Colonic mucosa (tissue), 4 donors: ENCODE measurements around the gene MRNIP. TPM values are rescaled to one million over a fixed set of nuclear protein-coding genes. Genes with fewer than 3 reads are reported as not detected.

Experiments used
- DNase-seq: peaks from one replicate; pipeline ENCODE4 v3.0.0-alpha.2; 2020
- H3K27ac ChIP-seq: fragments of 200-600 bp; one replicate; pipeline ENCODE4 v1.8.0; 2021
- H3K27me3 ChIP-seq: fragments of 200-600 bp; one replicate; pipeline ENCODE4 v1.8.0; 2021
- H3K36me3 ChIP-seq: fragments of 200-600 bp; one replicate; pipeline ENCODE4 v1.8.0; 2021
- H3K4me1 ChIP-seq: fragments of 200-600 bp; one replicate; pipeline ENCODE4 v1.8.0; 2021; ENCODE audit warnings: mild to moderate bottlenecking
- H3K4me3 ChIP-seq: fragments of 200-600 bp; one replicate; pipeline ENCODE4 v1.8.0; 2021
- H3K9ac ChIP-seq, 2 donors: one replicate each; pipeline ENCODE4 v1.7.0; 2013; ENCODE audit warnings: control low read depth in 2 of 2, low read depth in 2 of 2, low read length in 2 of 2
- H3K9me3 ChIP-seq: fragments of 200-600 bp; one replicate; pipeline ENCODE4 v1.8.0; 2021
- intact Hi-C: fragments of 100-400 bp; cut with DNase I; formaldehyde crosslinking; loops from one replicate; pipeline ENCODE4 v1.14.1; 2022
- total RNA-seq, 2 donors: library from RNA; stranded (reverse); fragmentation: NEBNext Ultra II Directional in 1 of 2; extraction: Animal tissue kit (Norgen Biotek cat#: 25700) in 1 of 2; gene quantifications; one replicate each; pipeline ENCODE4 v1.2.1, GENCODE V29; 2021
- TF ChIP-seq, protein P1 (sequence below): fragments of 200-600 bp; IDR thresholded peaks from one replicate; pipeline ENCODE4 v1.8.0; 2022; ENCODE audit warnings: antibody characterized with exemption, mild to moderate bottlenecking
- donor health status: healthy.
- donor health status: DM: no; HTN: no; CAD: no.
- donor health status: DM: no; HTN: no; CAD: no.

MRNIP gene
- total RNA-seq, 2 donors from 2014 or later: 8.6 to 17.5 TPM

DNA sequence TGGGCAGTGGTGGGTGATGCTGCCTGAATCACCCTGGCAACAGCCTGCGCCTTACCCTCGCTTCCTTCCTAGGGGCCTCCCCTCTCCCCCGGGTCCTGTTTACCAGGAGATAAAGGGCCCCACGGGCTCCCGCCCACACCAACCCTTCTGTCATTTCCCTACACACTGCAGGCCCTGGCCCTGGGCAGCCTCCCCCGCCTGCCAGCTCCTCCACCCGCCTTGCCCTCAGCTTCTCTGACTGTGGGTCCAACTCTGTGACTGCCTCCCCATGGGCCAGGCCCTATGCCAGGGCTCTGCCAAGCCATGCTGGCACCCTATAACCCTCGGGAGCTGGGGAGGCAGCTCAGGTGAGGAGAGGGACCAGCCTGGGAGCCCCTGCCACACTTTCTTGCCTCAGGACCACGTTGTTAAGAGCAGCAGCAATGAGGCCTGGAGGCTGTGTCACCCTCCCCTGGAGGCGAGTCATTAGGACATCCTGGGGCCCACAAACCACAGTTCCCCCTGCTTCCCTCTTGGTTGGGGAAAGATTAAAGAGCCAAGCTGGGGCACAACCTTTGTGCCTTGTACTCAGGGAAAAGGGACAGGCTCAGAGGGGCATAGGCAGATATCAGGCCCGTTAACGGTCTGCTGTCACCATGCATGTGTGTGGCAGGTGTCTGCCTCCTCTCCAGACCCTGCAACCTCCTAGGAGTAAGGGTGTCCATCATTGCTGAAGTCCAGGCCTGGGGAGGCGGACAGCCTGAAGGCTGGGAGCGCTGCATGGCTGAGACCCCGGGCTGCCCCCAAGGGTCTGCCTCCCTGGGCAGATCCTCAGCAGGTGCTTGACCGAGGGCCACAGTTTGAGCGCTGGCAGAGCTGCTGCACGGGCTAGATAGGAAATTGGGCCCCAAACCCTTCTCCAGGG, 54.7 kb downstream of the MRNIP start:
- intact Hi-C loops: loop anchor here (10.0 kb wide), 1 partner anchor 101 kb away; the partner anchor contains the start of gene TBC1D9B
- Histone ChIP-seq H3K27me3 (no peaks in the 10 kb centered on the region), H3K9me3 (no peaks in the 10 kb centered on the region), H3K4me3 (peak overlapping the region; percentile 5), H3K9ac (peak overlapping the region; percentile 27 to 96), H3K4me1 (peaks cover 39% of the 10 kb centered on the region), H3K27ac (peak overlapping the region; percentile 99), H3K36me3 (peaks cover 13% of the 10 kb centered on the region)
- TF ChIP-seq, protein P1, sequence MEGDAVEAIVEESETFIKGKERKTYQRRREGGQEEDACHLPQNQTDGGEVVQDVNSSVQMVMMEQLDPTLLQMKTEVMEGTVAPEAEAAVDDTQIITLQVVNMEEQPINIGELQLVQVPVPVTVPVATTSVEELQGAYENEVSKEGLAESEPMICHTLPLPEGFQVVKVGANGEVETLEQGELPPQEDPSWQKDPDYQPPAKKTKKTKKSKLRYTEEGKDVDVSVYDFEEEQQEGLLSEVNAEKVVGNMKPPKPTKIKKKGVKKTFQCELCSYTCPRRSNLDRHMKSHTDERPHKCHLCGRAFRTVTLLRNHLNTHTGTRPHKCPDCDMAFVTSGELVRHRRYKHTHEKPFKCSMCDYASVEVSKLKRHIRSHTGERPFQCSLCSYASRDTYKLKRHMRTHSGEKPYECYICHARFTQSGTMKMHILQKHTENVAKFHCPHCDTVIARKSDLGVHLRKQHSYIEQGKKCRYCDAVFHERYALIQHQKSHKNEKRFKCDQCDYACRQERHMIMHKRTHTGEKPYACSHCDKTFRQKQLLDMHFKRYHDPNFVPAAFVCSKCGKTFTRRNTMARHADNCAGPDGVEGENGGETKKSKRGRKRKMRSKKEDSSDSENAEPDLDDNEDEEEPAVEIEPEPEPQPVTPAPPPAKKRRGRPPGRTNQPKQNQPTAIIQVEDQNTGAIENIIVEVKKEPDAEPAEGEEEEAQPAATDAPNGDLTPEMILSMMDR: no peak
- DNase-seq: peak; percentile 33

DNA sequence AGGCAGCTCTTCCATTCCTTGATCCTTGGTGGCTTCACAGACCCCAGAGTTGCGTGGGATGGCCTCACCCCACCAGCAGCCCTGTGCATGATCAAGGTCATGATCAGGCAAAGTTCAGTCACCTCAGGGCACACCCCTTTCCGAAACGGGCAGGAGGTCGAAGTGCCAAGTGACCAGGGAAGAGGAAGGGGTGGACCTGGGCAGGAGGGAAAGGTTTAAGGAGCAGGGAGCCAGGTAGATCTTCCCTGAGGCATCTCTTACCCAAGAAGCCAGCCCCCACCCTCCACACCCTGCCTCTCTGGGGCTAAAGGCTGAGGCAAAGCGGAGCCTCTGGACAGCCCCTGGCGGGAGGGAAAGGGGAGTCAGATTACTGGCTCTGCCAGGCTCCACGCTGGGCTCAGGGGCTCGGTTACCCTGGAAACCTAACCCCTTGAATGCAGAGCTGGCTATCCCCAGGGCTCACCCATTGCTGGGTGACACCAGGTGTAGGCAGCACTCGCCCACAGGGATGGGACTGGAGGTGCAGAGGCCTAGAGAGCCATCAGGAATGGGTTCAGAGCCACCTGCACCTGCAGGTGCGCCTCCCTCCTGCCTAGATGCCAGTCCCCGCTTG, 55.6 kb downstream of the MRNIP start:
- peak overlapping the region in 1 of 2 donors; percentile 21 for H3K9ac ChIP-seq
- H3K9me3 ChIP-seq: no peaks in the 10 kb centered on the region
- peaks cover 21% of the 10 kb centered on the region for H3K36me3 ChIP-seq
- intact Hi-C loops: loop anchor here (10.0 kb wide), 1 partner anchor 102 kb away; the partner anchor contains the start of gene TBC1D9B
- peaks cover 37% of the 10 kb centered on the region for H3K4me1 ChIP-seq
- H3K27me3 ChIP-seq: no peaks in the 10 kb centered on the region
- no peak overlapping the region for H3K4me3 ChIP-seq
- TF ChIP-seq, protein P1: no peak
- H3K27ac ChIP-seq: no peak overlapping the region
- DNase-seq: peak; percentile 26

DNA sequence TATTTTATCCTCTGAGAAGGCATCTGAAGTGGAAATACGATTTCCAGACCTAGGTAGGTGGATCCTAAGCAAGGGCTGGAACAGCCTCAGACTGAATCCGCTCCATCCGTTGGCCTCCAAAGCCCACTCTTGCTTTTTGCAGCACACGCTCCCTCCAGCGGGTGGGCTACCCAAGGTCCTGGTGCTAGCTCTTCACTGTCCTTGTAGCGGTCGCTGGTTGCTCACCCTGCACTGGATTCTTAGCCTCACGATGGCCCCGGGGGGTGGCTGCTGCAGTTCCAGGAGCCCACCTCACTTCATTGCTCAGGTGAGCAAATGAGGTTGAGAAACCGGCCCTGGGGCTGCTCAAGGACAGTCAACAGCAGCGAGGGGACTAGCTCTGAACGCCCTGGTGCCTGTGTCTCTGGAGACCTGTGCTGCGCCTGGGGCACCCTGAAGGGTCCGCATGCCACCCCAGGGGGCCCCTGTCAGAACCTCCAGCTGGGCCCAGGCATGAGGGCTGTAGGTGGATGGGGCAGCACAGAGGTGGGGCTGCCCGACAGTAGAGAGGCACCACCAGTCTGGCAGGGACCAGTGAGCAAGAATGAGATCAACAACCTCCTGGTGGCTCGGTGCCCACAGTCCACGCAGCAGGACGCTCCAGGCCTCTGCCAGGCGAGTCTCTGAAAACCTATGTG, 56.3 kb downstream of the MRNIP start:
- TF ChIP-seq, protein P1: no peak
- peak overlapping the region in 1 of 2 donors; percentile 21 for H3K9ac ChIP-seq
- intact Hi-C loops: loop anchor here (10.0 kb wide), 1 partner anchor 102 kb away; the partner anchor contains the start of gene TBC1D9B
- no peak overlapping the region for H3K27ac ChIP-seq
- H3K36me3 ChIP-seq: peaks cover 25% of the 10 kb centered on the region
- no peaks in the 10 kb centered on the region for H3K9me3 ChIP-seq
- DNase-seq: no peak
- H3K27me3 ChIP-seq: no peaks in the 10 kb centered on the region
- no peak overlapping the region for H3K4me3 ChIP-seq
- H3K4me1 ChIP-seq: peaks cover 35% of the 10 kb centered on the region

DNA sequence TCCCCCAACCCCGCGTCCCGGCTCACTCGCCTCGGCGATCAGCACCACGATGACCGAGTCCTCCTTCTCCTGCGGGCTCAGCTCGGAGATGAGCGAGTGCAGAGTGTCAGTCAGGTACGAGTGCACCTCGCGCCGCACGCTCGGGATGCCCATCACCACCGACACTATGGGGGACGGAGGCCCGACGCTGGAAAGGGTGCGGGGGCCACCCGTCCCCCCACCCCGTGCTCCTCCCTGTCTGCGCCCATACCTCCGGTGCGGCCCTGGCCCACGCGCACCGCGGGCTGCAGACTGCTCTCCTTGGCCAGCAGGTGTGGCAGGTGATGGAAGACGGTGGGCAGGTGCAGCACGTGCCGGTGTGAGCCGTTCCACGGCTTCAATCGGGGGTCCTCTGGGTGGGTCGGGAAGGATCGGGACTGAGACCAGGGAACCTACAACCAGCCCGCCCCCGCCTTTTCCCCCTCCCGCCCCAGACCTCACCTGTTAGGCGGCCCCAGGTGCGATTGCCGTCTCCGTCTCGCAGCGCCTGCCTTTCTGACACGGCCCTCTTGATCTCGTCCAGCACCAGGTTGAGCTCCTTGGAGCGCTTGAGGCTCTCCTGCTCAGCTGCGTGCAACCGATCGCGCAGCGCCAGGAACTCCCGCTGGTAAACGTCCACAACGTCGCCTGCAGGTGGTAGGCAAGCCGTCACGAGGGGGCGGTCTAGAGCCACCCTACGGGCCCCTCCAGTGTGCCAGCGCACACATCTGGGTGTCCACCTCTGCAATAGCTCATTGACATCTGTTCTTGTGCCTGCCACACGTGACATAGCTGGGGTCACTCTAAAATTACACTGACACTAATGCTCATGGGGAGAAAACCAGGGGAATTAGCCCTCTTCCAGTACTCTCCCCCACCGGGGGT, 57.1 kb downstream of the MRNIP start:
- Histone ChIP-seq H3K4me3 (no peak overlapping the region), H3K4me1 (peaks cover 35% of the 10 kb centered on the region), H3K27me3 (no peaks in the 10 kb centered on the region), H3K9ac (no peak overlapping the region), H3K36me3 (peaks cover 25% of the 10 kb centered on the region), H3K27ac (no peak overlapping the region), H3K9me3 (no peaks in the 10 kb centered on the region)
- intact Hi-C loops: loop anchor here (10.0 kb wide), 1 partner anchor 103 kb away; the partner anchor contains the start of gene TBC1D9B
- peak; percentile 84 for DNase-seq
- TF ChIP-seq, protein P1: peak; percentile 65
